Coronary artery (tissue), 2 donors: ENCODE data around the gene CACNA1G.

Source experiments
- DNase-seq: peaks from one replicate; pipeline ENCODE4 v3.0.0-alpha.2; 2017; ENCODE audit warnings: low spot score
- H3K27ac ChIP-seq, 2 donors: fragments of 200-600 bp; sonication (generic); one replicate each; pipeline ENCODE4 v1.5.1; 2016 to 2019
- H3K4me3 ChIP-seq: fragments of 200-600 bp; sonication (generic); 2 replicates; pipeline ENCODE4 v1.5.1; 2016; ENCODE audit warnings: mild to moderate bottlenecking, moderate library complexity
- CTCF ChIP-seq: fragments of 200-600 bp; sonication (generic); IDR thresholded peaks from one replicate; pipeline ENCODE4 v1.5.1; 2019; ENCODE audit warnings: antibody characterized with exemption

The CACNA1G gene

GRCh38 chr17:50609380-50610074 lies 49.0 kb downstream of the CACNA1G start:
- Histone ChIP-seq H3K27ac (no peak overlapping the region), H3K4me3 (no peak overlapping the region)
- TF ChIP-seq CTCF, result no peak
- DNase-seq, result no peak

- DNase-seq, result no peak
- no peak for TF ChIP-seq CTCF
- H3K27ac ChIP-seq, result no peak overlapping the region
- H3K4me3 ChIP-seq, result no peak overlapping the region
These were observed 51.1 kb downstream of the CACNA1G start for GRCh38 chr17:50611634-50612033.

GRCh38 chr17:50612281-50612680 lies 51.8 kb downstream of the CACNA1G start:
- Histone ChIP-seq H3K4me3 (no peak overlapping the region), H3K27ac (no peak overlapping the region)
- TF ChIP-seq CTCF, result no peak
- DNase-seq, result no peak

GRCh38 chr17:50613007-50613992 lies 52.8 kb downstream of the CACNA1G start:
- Histone ChIP-seq H3K4me3 (no peak overlapping the region), H3K27ac (no peak overlapping the region)
- no peak for DNase-seq
- TF ChIP-seq CTCF, result no peak

GRCh38 chr17:50614471-50615051 lies 54.0 kb downstream of the CACNA1G start:
- H3K27ac ChIP-seq, result no peak overlapping the region
- TF ChIP-seq CTCF, result no peak
- H3K4me3 ChIP-seq, result no peak overlapping the region
- no peak for DNase-seq

- Histone ChIP-seq H3K27ac (no peak overlapping the region), H3K4me3 (no peak overlapping the region)
- no peak for DNase-seq
- TF ChIP-seq CTCF, result no peak
These were observed 55.3 kb downstream of the CACNA1G start for GRCh38 chr17:50615828-50616227.
